ENCODE results near the gene DUSP14. TPM values are rescaled to one million over a fixed set of nuclear protein-coding genes. Genes with fewer than 3 reads are reported as not detected.

DUSP14 gene
- total and polyA plus RNA-seq, 4 donors, result 13.8 to 22.9 (median 16.4) TPM

DNA sequence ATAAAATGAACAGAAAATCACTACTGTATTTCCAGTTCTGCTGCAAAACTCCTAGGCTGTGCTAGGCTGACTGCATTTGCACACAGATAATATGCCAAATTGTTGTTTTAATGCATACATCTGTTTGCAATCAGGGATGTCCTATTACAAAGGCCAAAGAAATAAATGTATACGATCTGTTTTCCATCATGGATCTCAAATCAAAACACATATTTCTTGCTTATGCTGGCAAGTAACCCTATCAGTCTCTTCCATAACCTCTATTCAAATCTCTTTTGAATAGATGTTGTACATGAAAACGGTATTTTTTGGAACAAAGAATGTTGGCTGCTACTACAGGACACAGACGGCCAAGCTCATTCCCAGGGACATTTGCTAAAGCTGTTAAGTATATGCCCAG is 56.6 kb downstream of the DUSP14 start:
- no CpG with 5 or more reads among the region's 3 CpGs for WGBS (ENCODE audit: insufficient coverage)
- peak in 2 of 6 donors; percentile 17 to 40 for DNase-seq (ENCODE audit: low read depth in 4 of 6, low spot score in 6 of 6)
- H3K9me3 ChIP-seq (ENCODE audit: control insufficient read depth, insufficient read depth, low read length), result no peaks in the 10 kb centered on the region
- no peak overlapping the region for H3K4me3 ChIP-seq (ENCODE audit: low read depth, low read length)
- peaks cover 11% of the 10 kb centered on the region for H3K36me3 ChIP-seq (ENCODE audit: control insufficient read depth, insufficient read depth, low read length)
- H3K4me1 ChIP-seq (ENCODE audit: control insufficient read depth, insufficient read depth, low read length), result no peaks in the 10 kb centered on the region
- H3K27me3 ChIP-seq (ENCODE audit: control insufficient read depth, insufficient read depth, low read length), result no peaks in the 10 kb centered on the region
- no peak overlapping the region for H3K27ac ChIP-seq (ENCODE audit: low read depth, low read length)

DNA sequence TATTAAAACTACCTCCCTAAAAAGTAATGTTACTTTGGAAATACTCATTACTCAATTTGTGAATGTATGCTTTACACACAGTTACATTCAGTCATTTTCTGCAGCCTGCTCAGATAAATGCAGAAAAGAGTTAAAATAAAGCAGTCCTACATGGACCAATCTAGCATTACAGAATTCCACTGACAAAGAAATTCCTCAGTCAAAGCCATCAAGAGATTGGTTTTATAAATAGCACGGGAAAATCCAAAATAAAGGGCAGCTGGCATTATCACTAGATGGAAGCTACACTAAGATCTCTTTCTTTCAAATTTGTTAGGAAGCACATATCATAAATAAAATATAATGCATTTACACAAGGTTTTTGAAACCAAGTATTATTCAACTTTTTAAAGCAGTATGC is 58.3 kb downstream of the DUSP14 start:
- Histone ChIP-seq H3K9me3 (ENCODE audit: control insufficient read depth, insufficient read depth, low read length) (no peaks in the 10 kb centered on the region), H3K27ac (ENCODE audit: low read depth, low read length) (no peak overlapping the region), H3K4me1 (ENCODE audit: control insufficient read depth, insufficient read depth, low read length) (no peaks in the 10 kb centered on the region), H3K36me3 (ENCODE audit: control insufficient read depth, insufficient read depth, low read length) (peaks cover 6% of the 10 kb centered on the region), H3K4me3 (ENCODE audit: low read depth, low read length) (no peak overlapping the region), H3K27me3 (ENCODE audit: control insufficient read depth, insufficient read depth, low read length) (no peaks in the 10 kb centered on the region)
- DNase-seq (ENCODE audit: low read depth in 4 of 6, low spot score in 6 of 6), result no peak
- WGBS (ENCODE audit: insufficient coverage), result no CpG with 5 or more reads among the region's 1 CpG

DNA sequence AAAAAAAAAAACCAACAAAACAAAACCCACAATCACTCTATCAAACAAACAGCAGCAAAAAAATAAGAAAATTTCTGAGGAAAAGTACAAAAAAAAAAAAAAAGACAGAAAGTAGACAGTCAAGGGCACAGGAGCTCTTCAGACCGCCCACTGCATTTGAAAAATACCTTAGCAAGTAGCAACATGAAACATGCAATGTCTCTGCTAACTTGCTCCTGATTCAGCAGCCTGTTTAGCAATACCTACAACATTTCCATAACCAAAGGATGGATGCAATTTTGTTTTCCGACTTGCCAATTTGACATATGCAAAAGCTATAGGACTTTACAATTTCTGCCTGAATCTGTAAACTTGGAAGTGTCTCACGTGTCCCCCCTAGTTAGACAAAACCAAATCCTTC is 62.1 kb downstream of the DUSP14 start:
- 93% methylated on average over 2 of the region's 3 CpGs for WGBS (ENCODE audit: insufficient coverage)
- Histone ChIP-seq H3K9me3 (ENCODE audit: control insufficient read depth, insufficient read depth, low read length) (no peaks in the 10 kb centered on the region), H3K27me3 (ENCODE audit: control insufficient read depth, insufficient read depth, low read length) (no peaks in the 10 kb centered on the region), H3K4me3 (ENCODE audit: low read depth, low read length) (no peak overlapping the region), H3K4me1 (ENCODE audit: control insufficient read depth, insufficient read depth, low read length) (no peaks in the 10 kb centered on the region), H3K36me3 (ENCODE audit: control insufficient read depth, insufficient read depth, low read length) (peaks cover 7% of the 10 kb centered on the region), H3K27ac (ENCODE audit: low read depth, low read length) (no peak overlapping the region)
- DNase-seq (ENCODE audit: low read depth in 4 of 6, low spot score in 6 of 6), result no peak

DNA sequence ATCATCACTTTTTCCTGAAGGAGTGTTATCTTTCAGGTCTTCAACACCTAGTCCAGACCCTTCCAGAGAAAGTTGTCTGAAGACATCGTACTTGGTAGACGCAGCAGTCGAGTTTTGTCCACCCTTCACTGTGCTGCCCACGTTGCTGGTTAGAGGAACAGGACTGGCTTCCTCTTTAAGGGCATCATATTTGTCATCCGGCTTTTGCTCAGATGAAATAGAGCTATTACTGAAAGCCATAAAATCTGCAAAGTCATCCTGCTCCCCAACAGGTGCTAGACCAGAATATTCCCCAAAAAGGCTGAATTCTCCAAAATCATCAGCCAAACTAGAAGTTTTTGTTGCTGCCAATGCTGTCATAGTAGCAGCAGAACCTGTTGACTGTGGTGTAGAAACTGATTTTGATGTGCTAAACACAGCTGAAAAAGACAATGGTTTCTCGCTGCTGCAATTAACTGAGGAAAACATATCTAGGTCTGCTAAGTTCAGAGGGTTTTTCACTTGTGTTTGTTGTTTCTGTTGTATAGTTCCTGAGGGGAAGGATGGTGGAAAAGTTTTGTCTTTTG is 63.8 kb downstream of the DUSP14 start:
- Histone ChIP-seq H3K36me3 (ENCODE audit: control insufficient read depth, insufficient read depth, low read length) (peaks cover 10% of the 10 kb centered on the region), H3K4me3 (ENCODE audit: low read depth, low read length) (no peak overlapping the region), H3K27me3 (ENCODE audit: control insufficient read depth, insufficient read depth, low read length) (no peaks in the 10 kb centered on the region), H3K4me1 (ENCODE audit: control insufficient read depth, insufficient read depth, low read length) (no peaks in the 10 kb centered on the region), H3K9me3 (ENCODE audit: control insufficient read depth, insufficient read depth, low read length) (no peaks in the 10 kb centered on the region), H3K27ac (ENCODE audit: low read depth, low read length) (no peak overlapping the region)
- 91% methylated on average over 6 of the region's 6 CpGs for WGBS (ENCODE audit: insufficient coverage)
- DNase-seq (ENCODE audit: low read depth in 4 of 6, low spot score in 6 of 6), result no peak

DNA sequence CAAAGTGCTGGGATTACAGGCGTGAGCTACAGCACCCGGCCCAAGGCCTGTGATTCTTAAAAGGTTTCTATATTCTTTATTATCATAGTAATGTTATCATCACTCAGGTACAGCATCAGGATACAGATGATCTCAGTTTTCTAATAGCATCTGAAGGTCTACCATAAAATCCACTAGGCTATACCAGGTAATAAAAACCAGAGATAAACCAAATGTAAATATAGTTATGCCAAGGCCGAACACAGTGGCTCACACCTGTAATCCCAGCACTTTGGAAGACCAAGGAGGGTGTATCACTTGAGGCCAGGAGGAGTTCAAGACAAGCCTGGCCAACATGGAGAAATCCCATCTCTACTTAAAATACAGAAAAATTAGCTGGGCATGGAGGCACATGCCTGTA is 65.7 kb downstream of the DUSP14 start:
- no peak for DNase-seq (ENCODE audit: low read depth in 4 of 6, low spot score in 6 of 6)
- no peaks in the 10 kb centered on the region for H3K27me3 ChIP-seq (ENCODE audit: control insufficient read depth, insufficient read depth, low read length)
- H3K36me3 ChIP-seq (ENCODE audit: control insufficient read depth, insufficient read depth, low read length), result peaks cover 18% of the 10 kb centered on the region
- no peak overlapping the region for H3K4me3 ChIP-seq (ENCODE audit: low read depth, low read length)
- no peaks in the 10 kb centered on the region for H3K9me3 ChIP-seq (ENCODE audit: control insufficient read depth, insufficient read depth, low read length)
- H3K27ac ChIP-seq (ENCODE audit: low read depth, low read length), result no peak overlapping the region
- H3K4me1 ChIP-seq (ENCODE audit: control insufficient read depth, insufficient read depth, low read length), result no peaks in the 10 kb centered on the region
- WGBS (ENCODE audit: insufficient coverage), result no CpG with 5 or more reads among the region's 3 CpGs

DNA sequence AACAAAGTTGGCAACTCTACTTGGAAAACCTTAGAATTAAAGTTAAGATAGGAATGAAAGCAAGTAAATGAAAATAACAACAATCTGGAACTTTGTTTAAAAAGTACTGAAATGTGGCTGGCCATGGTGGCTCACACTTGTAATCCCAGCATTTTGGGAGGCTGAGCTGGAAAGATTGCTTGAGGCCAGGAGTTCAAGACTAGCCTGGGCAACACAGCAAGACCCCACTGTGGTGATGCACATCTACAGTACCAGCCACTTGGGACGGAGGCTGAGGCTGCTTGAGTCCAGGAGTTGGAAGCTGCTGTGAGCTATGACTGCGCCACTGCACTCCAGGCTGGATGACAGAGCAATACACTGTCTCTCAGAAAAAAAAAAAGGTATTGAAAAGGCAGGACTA is 67.8 kb downstream of the DUSP14 start:
- Histone ChIP-seq H3K27ac (ENCODE audit: low read depth, low read length) (no peak overlapping the region), H3K4me3 (ENCODE audit: low read depth, low read length) (no peak overlapping the region), H3K27me3 (ENCODE audit: control insufficient read depth, insufficient read depth, low read length) (no peaks in the 10 kb centered on the region), H3K9me3 (ENCODE audit: control insufficient read depth, insufficient read depth, low read length) (no peaks in the 10 kb centered on the region), H3K36me3 (ENCODE audit: control insufficient read depth, insufficient read depth, low read length) (peaks cover 25% of the 10 kb centered on the region), H3K4me1 (ENCODE audit: control insufficient read depth, insufficient read depth, low read length) (no peaks in the 10 kb centered on the region)
- no peak for DNase-seq (ENCODE audit: low read depth in 4 of 6, low spot score in 6 of 6)
- WGBS (ENCODE audit: insufficient coverage), result no CpG with 5 or more reads among the region's 2 CpGs

DNA sequence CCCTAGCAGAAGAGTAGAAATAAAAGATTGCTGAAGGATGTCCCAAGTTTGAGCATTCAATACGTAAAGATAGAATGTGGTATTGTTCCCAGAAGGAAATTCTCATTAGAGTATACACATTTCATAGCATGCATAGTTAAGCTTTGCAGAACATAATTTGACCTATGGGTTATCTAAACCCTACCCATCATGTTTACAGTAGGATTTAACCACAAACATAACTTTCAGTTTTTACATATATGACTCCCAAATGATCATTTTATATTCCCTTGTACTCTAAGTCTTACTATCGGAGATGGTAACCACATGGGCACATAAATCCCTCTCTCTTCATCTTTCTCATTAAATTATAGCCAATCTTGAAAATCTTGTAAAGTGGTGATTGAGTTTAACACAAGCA is 68.6 kb downstream of the DUSP14 start:
- Histone ChIP-seq H3K4me3 (ENCODE audit: low read depth, low read length) (no peak overlapping the region), H3K27me3 (ENCODE audit: control insufficient read depth, insufficient read depth, low read length) (no peaks in the 10 kb centered on the region), H3K9me3 (ENCODE audit: control insufficient read depth, insufficient read depth, low read length) (no peaks in the 10 kb centered on the region), H3K27ac (ENCODE audit: low read depth, low read length) (no peak overlapping the region), H3K4me1 (ENCODE audit: control insufficient read depth, insufficient read depth, low read length) (no peaks in the 10 kb centered on the region), H3K36me3 (ENCODE audit: control insufficient read depth, insufficient read depth, low read length) (peaks cover 25% of the 10 kb centered on the region)
- WGBS (ENCODE audit: insufficient coverage), result no CpG with 5 or more reads among the region's 2 CpGs
- no peak for DNase-seq (ENCODE audit: low read depth in 4 of 6, low spot score in 6 of 6)

DNA sequence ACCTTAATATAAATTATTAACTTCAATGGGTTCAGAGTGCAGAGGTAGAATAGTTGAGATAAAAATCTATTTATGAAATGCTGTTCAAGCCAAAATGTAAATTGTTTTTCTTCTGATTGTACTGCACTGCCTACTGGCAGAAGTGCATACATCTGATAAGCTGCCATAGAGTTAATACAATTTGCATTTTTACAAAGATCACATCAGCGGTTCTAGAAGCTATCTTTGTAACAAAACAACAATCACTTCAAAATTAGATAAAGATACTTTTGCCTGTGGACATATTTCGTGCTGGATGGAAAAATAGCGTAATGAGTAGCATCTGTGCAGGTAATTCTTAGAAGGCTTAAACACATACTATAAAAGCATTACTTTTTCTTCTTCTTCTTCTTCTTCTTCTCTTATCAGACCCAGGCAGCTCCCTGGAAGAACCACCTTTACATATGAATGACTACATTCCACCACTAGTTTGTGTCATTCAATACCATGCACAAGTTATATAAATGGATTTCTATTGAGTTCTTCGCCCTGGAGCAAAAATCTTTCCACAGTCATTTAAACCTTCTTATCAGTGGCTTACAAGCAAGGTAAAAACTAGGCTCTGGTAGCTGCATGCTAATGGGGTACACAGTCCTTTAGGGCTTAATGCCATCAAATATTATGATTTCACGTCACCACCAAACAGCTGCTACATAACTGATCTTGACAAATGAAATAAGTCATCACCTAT is 72.5 kb downstream of the DUSP14 start:
- no peak overlapping the region for H3K4me3 ChIP-seq (ENCODE audit: low read depth, low read length)
- peaks cover 39% of the 10 kb centered on the region for H3K36me3 ChIP-seq (ENCODE audit: control insufficient read depth, insufficient read depth, low read length)
- H3K4me1 ChIP-seq (ENCODE audit: control insufficient read depth, insufficient read depth, low read length), result no peaks in the 10 kb centered on the region
- H3K27ac ChIP-seq (ENCODE audit: low read depth, low read length), result no peak overlapping the region
- H3K27me3 ChIP-seq (ENCODE audit: control insufficient read depth, insufficient read depth, low read length), result no peaks in the 10 kb centered on the region
- H3K9me3 ChIP-seq (ENCODE audit: control insufficient read depth, insufficient read depth, low read length), result no peaks in the 10 kb centered on the region
- no peak for DNase-seq (ENCODE audit: low read depth in 4 of 6, low spot score in 6 of 6)
- no CpG with 5 or more reads among the region's 5 CpGs for WGBS (ENCODE audit: insufficient coverage)

Measured in spinal cord (tissue), 10 donors.